HepG2 (cell line): ENCODE data around the gene KAZALD1. TPM values are rescaled to one million over a fixed set of nuclear protein-coding genes. Genes with fewer than 3 reads are reported as not detected.

Experiments
- ATAC-seq: fragments of 200-7000 bp; cut with Tn5 transposase; 3 replicates; pipeline ENCODE4 v1.9.1; 2020; ENCODE audit warnings: mild to moderate bottlenecking, moderate library complexity
- BruUV-seq: library from RNA; stranded (reverse); fragments of 400-500 nt; replicated peaks from 2 replicates; lab custom pipeline; 2021; lab: Mats Ljungman, UMichigan
- CTCF ChIA-PET: fragments of 300-600 bp; formaldehyde crosslinking; extraction: SDS; loops from one replicate; lab custom pipeline; 2021; ENCODE audit warnings: low total read pairs, inconsistent platforms, low intra/inter-chr PET ratio; lab: Yijun Ruan, JAX
- POLR2A ChIA-PET: fragments of 350-600 bp; sonication (Branson Sonifier 250); formaldehyde crosslinking; loops from one replicate; lab custom pipeline; 2020; ENCODE audit warnings: antibody characterized with exemption, inconsistent platforms; lab: Yijun Ruan, JAX
- DNase-seq: peaks from one replicate; pipeline ENCODE4 v3.0.0-alpha.2; 2015; ENCODE audit warnings: low spot score
- FAIRE-seq: peaks from 3 replicates; lab custom pipeline; 2011; peaks lifted over from hg19 to GRCh38; lab: Jason Lieb, UNC
- H2AFZ ChIP-seq: one replicate; pipeline ENCODE4 v1.6.1; 2011; ENCODE audit warnings: low read length, inconsistent platforms
- H3K27ac ChIP-seq: fragments of 300-600 bp; 3 replicates; pipeline ENCODE4 v1.8.0; 2011; ENCODE audit warnings: mixed run types, mild to moderate bottlenecking, mixed read lengths, low read length, inconsistent platforms; ENCODE audit not compliant: insufficient read depth; ENCODE audit errors: extremely low read length
- H3K27me3 ChIP-seq, 2 experiments: fragments of 200-600 bp in 1 of 2; 2 replicates in 1 of 2; 3 replicates in 1 of 2; pipeline versions ENCODE4 v1.6.0 to v1.8.0; 2011; ENCODE audit warnings: low read length in 2 of 2, mild to moderate bottlenecking in 2 of 2, moderate library complexity in 2 of 2, inconsistent platforms in 1 of 2; ENCODE audit not compliant: insufficient read depth in 2 of 2, control insufficient read depth in 1 of 2
- H3K36me3 ChIP-seq, 2 experiments: fragments of 200-600 bp in 1 of 2; replicated peaks in 1 of 2; 2 replicates in 1 of 2; 3 replicates in 1 of 2; pipeline versions ENCODE4 v1.5.1 to v1.8.0; 2011; ENCODE audit warnings: low read length in 2 of 2, inconsistent platforms in 1 of 2; ENCODE audit not compliant: insufficient read depth in 2 of 2, control insufficient read depth in 1 of 2
- H3K4me1 ChIP-seq: 2 replicates; pipeline ENCODE4 v1.5.1; 2012; ENCODE audit warnings: low read length, inconsistent platforms; ENCODE audit not compliant: insufficient read depth
- H3K4me2 ChIP-seq: 2 replicates; pipeline ENCODE4 v1.6.0; 2011; ENCODE audit warnings: low read depth, low read length, inconsistent platforms
- H3K4me3 ChIP-seq, 3 experiments: fragments of 200-600 bp in 1 of 3; sonication (generic), shearing (Covaris generic) in 1 of 3; replicated peaks in 1 of 3; 2 replicates each; pipeline ENCODE4 v1.5.1; 2011 to 2016; ENCODE audit warnings: low read length in 3 of 3, inconsistent platforms in 2 of 3, low read depth in 2 of 3, mild to moderate bottlenecking in 2 of 3, control low read depth in 1 of 3, mixed read lengths in 1 of 3; ENCODE audit not compliant: insufficient read depth in 1 of 3
- H3K79me2 ChIP-seq: one replicate; pipeline ENCODE4 v1.6.1; 2011; ENCODE audit warnings: low read length, inconsistent platforms; ENCODE audit not compliant: insufficient read depth
- H3K9ac ChIP-seq: 2 replicates; pipeline ENCODE4 v1.6.0; 2011; ENCODE audit warnings: mild to moderate bottlenecking, low read depth, low read length, inconsistent platforms; ENCODE audit not compliant: insufficient read depth
- H3K9me3 ChIP-seq: 2 replicates; pipeline ENCODE4 v1.5.1; 2012; ENCODE audit warnings: mild to moderate bottlenecking, low read length
- H4K20me1 ChIP-seq: 2 replicates; pipeline ENCODE4 v1.6.0; 2011; ENCODE audit warnings: inconsistent platforms, mild to moderate bottlenecking, low read length, moderate library complexity; ENCODE audit not compliant: insufficient read depth
- HNF4A ChIP-seq: sonication (generic); formaldehyde crosslinking; IDR thresholded peaks from 2 replicates; pipeline ENCODE4 v1.4.0; 2020; ENCODE audit warnings: missing genetic modification reagents
- KAT8 ChIP-seq: IDR thresholded peaks from 2 replicates; pipeline ENCODE4 v1.6.1; 2016; ENCODE audit warnings: missing genetic modification reagents, missing compliant biosample characterization
- KLF12 ChIP-seq: sonication (generic); formaldehyde crosslinking; IDR thresholded peaks from 2 replicates; pipeline ENCODE4 v1.4.0; 2020; ENCODE audit warnings: missing genetic modification reagents, borderline replicate concordance
- POGZ ChIP-seq: sonication (generic); formaldehyde crosslinking; IDR thresholded peaks from 2 replicates; pipeline ENCODE4 v1.4.0; 2020; ENCODE audit warnings: mild to moderate bottlenecking, missing genetic modification reagents
- RAD21 ChIP-seq: fragments of 450-650 bp; formaldehyde crosslinking; IDR thresholded peaks from 2 replicates; pipeline ENCODE4 v1.5.0; 2020; ENCODE audit warnings: mild to moderate bottlenecking
- SATB2 ChIP-seq: sonication (generic); formaldehyde crosslinking; IDR thresholded peaks from 2 replicates; pipeline ENCODE4 v1.5.0; 2020; ENCODE audit warnings: missing genetic modification reagents
- SRSF9 ChIP-seq: fragments of 200-400 bp; formaldehyde crosslinking; IDR thresholded peaks from 2 replicates; pipeline ENCODE4 v1.6.1; 2018; ENCODE audit warnings: borderline replicate concordance, mild to moderate bottlenecking, low read depth, low read length; ENCODE audit not compliant: insufficient read depth, poor library complexity, severe bottlenecking
- ZNF101 ChIP-seq: sonication (generic); formaldehyde crosslinking; IDR thresholded peaks from 2 replicates; pipeline ENCODE4 v1.4.0; 2020; ENCODE audit warnings: mild to moderate bottlenecking, low read depth, missing genetic modification reagents, borderline replicate concordance
- ZNF382 ChIP-seq: sonication (generic); formaldehyde crosslinking; IDR thresholded peaks from 2 replicates; pipeline ENCODE4 v1.5.0; 2020; ENCODE audit warnings: missing genetic modification reagents, mild to moderate bottlenecking, borderline replicate concordance
- WGBS: methylation state at CpG from one replicate; pipeline ENCODE4 v1.1.6; 2017; ENCODE audit warnings: low lambda C conversion rate; 5-methylcytosine and 5-hydroxymethylcytosine counted together
- in situ Hi-C: cut with HindIII; loops from 2 replicates; pipeline ENCODE4 v1.10.0; 2017; ENCODE audit warnings: low pct_unique_long_range_greater_than_20kb; ENCODE audit not compliant: extremely low pct_ligation_motif_present
- intact Hi-C: fragments of 100-400 bp; cut with micrococcal nuclease; formaldehyde crosslinking; loops from one replicate; pipeline ENCODE4 v1.10.0; 2022; ENCODE audit not compliant: unreplicated experiment
- polyA plus RNA-seq, 8 experiments: library from polyadenylated mRNA; depleted of rRNA in 3 of 8; stranded (reverse) in 7 of 8; unstranded in 1 of 8; fragments of >200 nt; fragmentation: Illumina TruSeq in 4 of 8; extraction: Trizol in 4 of 8; gene quantifications; 2 replicates each; pipeline versions ENCODE4 v1.2.1 to v1.2.3, GENCODE V29; 2011 to 2016; ENCODE audit warnings: low read depth in 4 of 8, missing spikeins in 1 of 8, mixed read lengths in 1 of 8; ENCODE audit not compliant: insufficient read depth in 1 of 8
- total RNA-seq, 5 experiments: library from RNA; depleted of rRNA; stranded (reverse); fragments of >200 nt; fragmentation: Illumina TruSeq; extraction: Trizol; gene quantifications; 2 replicates each; pipeline ENCODE4 v1.2.3, GENCODE V29; 2016; ENCODE audit warnings: low read depth in 1 of 5
- TF ChIP-seq, protein P1 (sequence below): sonication (generic); formaldehyde crosslinking; IDR thresholded peaks from 2 replicates; pipeline ENCODE4 v1.8.0; 2022; ENCODE audit warnings: low read depth, missing genetic modification reagents
- TF ChIP-seq, protein P2 (sequence below): sonication (generic); formaldehyde crosslinking; IDR thresholded peaks from 2 replicates; pipeline ENCODE4 v1.4.0; 2020; ENCODE audit warnings: missing genetic modification reagents
- TF ChIP-seq, protein P3 (sequence below): IDR thresholded peaks from 2 replicates; pipeline ENCODE4 v1.4.0; 2020; ENCODE audit warnings: mild to moderate bottlenecking, missing genetic modification reagents
- TF ChIP-seq, protein P4 (sequence below): IDR thresholded peaks from 2 replicates; pipeline ENCODE4 v1.6.1; 2018; ENCODE audit warnings: missing genetic modification reagents, mild to moderate bottlenecking, missing compliant biosample characterization

Gene KAZALD1
- total and polyA plus RNA-seq, 2 of the 13 experiments (the other 11 are each of a cell fraction or from before 2014, with no cell fraction given) = 16.7 to 27.7 TPM

DNA sequence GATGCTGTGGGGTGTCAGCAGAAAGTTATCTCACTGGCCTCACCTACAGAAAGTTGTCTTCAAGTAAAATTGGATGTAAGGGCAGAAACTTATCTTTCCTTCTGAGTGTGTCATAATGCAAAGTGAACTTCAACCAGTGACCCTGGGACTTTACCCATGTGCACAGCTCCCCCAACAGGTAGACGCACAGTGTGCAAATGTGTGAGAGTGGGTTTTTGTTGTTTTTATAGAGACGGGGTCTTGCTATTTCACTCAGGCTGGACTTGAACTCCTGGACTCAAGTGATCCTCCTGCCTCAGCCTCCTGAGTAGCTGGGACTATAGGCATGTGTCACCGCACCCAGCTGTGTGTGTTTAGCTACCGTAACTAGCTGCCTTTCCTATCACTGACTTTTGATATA lies 6.4 kb upstream of the KAZALD1 start (continued):
- TF ChIP-seq POGZ (CRISPR knock-in tag) (no peak), RAD21 (CRISPR knock-in tag) (0 out of 2 replicates have a peak, but pooled peaks have one; percentile 14), HNF4A (CRISPR knock-in tag) (peak; percentile 74), SRSF9 (no peak)

DNA sequence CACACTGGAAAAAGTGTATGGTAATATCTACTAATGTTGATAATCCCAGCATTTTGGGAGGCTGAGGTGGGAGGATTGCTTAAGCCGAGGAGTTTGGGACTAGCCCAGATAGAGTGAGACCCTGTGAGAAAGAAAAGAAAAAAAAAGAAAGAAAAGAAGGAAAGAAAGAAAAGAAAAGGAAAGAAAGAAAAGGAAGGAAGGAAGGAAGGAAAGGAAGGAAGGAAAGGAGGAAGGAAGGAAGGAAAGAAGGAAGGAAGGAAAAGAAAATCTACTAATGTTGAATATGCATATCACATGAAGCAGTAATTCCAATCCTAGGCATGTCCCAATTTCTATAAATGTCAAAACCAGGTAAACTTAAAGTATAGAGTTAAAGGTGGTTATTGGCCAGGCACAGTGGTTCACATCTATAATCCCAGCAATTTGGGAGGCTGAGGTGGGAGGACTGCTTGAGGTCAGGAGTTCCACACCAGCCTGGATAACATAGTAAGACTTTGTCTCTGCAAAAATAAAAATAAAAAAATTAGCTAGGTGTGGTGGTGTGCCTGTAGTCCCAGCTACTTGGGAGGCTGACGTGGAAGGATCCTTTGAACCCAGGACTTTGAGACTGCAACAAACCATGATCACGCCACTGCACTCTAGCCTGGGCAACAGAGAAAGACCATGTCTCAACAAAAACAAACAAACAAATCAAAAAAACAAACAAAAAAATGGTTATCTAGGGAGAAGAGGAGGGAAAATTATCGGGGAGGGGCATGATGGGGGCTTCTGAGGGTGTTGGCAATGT lies 5.2 kb upstream of the KAZALD1 start:
- ATAC-seq (no peak), DNase-seq (no peak), FAIRE-seq (no peak)
- BruUV-seq = no TSS peak
- Histone ChIP-seq H3K27ac (no peak overlapping the region), H3K4me3 (no peak overlapping the region), H3K79me2 (peaks cover 24% of the 10 kb centered on the region), H4K20me1 (no peaks in the 10 kb centered on the region; the same call in 1 of the 2 replicates), H3K36me3 (0 out of 5 replicates have a peak, but pooled peaks cover 0 to 2% of the 10 kb centered on the region in 2 experiments), H3K9me3 (no peaks in the 10 kb centered on the region), H3K27me3 (no peaks in the 10 kb centered on the region; a peak in 1 of 5 replicates), H2AFZ (no peak overlapping the region), H3K4me2 (no peak overlapping the region), H3K4me1 (peaks cover 65% of the 10 kb centered on the region), H3K9ac (no peak overlapping the region)
- POLR2A ChIA-PET = interaction anchor here (2.2 kb wide), 1 partner anchor 13 kb away, joined by 9 read pairs; no protein-coding TSS in a partner anchor
- 69% methylated on average over 4 of the region's 4 CpGs for WGBS
- intact Hi-C loops = no loop called here
- in situ Hi-C loops = no loop called here
- CTCF ChIA-PET = interaction anchor here (1.1 to 3.2 kb wide), 2 partner anchors 12 to 15 kb away, joined by 3 to 9 read pairs; no protein-coding TSS in a partner anchor
- TF ChIP-seq KAT8 (CRISPR knock-in tag) (no peak), SATB2 (CRISPR knock-in tag) (no peak), ZNF382 (CRISPR knock-in tag) (no peak), KLF12 (CRISPR knock-in tag) (no peak), ZNF101 (CRISPR knock-in tag) (no peak)
- TF ChIP-seq, protein P1, sequence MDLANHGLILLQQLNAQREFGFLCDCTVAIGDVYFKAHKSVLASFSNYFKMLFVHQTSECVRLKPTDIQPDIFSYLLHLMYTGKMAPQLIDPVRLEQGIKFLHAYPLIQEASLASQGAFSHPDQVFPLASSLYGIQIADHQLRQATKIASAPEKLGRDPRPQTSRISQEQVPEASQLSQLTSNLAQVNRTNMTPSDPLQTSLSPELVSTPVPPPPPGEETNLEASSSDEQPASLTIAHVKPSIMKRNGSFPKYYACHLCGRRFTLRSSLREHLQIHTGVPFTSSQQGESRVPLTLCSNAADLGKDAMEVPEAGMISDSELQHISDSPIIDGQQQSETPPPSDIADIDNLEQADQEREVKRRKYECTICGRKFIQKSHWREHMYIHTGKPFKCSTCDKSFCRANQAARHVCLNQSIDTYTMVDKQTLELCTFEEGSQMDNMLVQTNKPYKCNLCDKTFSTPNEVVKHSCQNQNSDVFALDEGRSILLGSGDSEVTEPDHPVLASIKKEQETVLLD (CRISPR knock-in tag) = no peak
- TF ChIP-seq, protein P2, sequence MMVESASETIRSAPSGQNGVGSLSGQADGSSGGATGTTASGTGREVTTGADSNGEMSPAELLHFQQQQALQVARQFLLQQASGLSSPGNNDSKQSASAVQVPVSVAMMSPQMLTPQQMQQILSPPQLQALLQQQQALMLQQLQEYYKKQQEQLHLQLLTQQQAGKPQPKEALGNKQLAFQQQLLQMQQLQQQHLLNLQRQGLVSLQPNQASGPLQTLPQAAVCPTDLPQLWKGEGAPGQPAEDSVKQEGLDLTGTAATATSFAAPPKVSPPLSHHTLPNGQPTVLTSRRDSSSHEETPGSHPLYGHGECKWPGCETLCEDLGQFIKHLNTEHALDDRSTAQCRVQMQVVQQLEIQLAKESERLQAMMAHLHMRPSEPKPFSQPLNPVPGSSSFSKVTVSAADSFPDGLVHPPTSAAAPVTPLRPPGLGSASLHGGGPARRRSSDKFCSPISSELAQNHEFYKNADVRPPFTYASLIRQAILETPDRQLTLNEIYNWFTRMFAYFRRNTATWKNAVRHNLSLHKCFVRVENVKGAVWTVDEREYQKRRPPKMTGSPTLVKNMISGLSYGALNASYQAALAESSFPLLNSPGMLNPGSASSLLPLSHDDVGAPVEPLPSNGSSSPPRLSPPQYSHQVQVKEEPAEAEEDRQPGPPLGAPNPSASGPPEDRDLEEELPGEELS (CRISPR knock-in tag) = no peak
- TF ChIP-seq, protein P3, sequence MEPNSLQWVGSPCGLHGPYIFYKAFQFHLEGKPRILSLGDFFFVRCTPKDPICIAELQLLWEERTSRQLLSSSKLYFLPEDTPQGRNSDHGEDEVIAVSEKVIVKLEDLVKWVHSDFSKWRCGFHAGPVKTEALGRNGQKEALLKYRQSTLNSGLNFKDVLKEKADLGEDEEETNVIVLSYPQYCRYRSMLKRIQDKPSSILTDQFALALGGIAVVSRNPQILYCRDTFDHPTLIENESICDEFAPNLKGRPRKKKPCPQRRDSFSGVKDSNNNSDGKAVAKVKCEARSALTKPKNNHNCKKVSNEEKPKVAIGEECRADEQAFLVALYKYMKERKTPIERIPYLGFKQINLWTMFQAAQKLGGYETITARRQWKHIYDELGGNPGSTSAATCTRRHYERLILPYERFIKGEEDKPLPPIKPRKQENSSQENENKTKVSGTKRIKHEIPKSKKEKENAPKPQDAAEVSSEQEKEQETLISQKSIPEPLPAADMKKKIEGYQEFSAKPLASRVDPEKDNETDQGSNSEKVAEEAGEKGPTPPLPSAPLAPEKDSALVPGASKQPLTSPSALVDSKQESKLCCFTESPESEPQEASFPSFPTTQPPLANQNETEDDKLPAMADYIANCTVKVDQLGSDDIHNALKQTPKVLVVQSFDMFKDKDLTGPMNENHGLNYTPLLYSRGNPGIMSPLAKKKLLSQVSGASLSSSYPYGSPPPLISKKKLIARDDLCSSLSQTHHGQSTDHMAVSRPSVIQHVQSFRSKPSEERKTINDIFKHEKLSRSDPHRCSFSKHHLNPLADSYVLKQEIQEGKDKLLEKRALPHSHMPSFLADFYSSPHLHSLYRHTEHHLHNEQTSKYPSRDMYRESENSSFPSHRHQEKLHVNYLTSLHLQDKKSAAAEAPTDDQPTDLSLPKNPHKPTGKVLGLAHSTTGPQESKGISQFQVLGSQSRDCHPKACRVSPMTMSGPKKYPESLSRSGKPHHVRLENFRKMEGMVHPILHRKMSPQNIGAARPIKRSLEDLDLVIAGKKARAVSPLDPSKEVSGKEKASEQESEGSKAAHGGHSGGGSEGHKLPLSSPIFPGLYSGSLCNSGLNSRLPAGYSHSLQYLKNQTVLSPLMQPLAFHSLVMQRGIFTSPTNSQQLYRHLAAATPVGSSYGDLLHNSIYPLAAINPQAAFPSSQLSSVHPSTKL (CRISPR knock-in tag) = no peak
- TF ChIP-seq, protein P4, sequence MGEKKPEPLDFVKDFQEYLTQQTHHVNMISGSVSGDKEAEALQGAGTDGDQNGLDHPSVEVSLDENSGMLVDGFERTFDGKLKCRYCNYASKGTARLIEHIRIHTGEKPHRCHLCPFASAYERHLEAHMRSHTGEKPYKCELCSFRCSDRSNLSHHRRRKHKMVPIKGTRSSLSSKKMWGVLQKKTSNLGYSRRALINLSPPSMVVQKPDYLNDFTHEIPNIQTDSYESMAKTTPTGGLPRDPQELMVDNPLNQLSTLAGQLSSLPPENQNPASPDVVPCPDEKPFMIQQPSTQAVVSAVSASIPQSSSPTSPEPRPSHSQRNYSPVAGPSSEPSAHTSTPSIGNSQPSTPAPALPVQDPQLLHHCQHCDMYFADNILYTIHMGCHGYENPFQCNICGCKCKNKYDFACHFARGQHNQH = no peak
